ENCODE measurements around the gene FLYWCH1. TPM values are rescaled to one million over a fixed set of nuclear protein-coding genes. Genes with fewer than 3 reads are reported as not detected.

Gene FLYWCH1
- total RNA-seq, 1 experiment from 2014 or later = 13.5 TPM

DNA sequence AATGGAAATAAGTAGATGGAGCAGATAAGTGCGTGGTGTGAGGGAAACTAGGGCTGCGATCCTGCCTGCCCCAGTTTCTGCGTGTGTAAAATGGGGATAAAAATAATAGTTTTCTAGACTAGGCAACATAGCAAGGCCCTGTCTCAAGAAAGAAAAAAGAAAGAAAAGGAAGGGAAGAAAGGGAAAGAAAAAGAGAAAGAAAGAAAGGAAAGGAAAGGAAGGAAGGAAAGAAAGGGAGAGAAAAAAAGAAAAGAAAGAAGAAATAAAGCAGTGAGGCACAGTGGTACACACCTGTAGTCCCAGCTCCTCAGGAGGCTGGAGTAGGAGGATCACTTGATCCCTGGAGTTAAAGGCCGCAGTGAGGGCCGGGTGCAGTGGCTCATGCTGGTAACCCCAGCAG is 70.7 kb downstream of the FLYWCH1 start:
- no peak for DNase-seq (ENCODE audit: low read depth)

DNA sequence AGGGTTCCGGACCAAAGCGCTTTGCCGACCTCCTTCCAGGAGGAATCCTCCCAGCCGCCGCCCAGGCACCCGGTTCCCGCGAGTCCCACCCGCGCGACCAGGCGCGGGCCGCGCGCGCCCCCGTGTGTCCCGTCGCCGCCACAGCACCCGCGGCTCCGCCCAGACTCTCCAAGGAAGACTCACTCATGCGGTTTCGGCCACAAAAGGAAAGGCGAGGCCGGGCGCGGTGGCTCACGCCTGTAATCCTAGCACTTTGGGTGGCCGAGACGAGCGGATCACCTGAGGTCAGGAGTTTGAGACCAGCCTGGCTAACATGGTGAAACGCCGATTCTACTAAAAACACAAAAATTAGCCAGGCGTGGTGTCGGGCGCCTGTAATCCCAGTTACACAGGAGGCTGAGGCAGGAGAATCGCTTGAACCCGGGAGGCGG is 72.0 kb downstream of the FLYWCH1 start:
- peak; percentile 76 for DNase-seq (ENCODE audit: low read depth)

DNA sequence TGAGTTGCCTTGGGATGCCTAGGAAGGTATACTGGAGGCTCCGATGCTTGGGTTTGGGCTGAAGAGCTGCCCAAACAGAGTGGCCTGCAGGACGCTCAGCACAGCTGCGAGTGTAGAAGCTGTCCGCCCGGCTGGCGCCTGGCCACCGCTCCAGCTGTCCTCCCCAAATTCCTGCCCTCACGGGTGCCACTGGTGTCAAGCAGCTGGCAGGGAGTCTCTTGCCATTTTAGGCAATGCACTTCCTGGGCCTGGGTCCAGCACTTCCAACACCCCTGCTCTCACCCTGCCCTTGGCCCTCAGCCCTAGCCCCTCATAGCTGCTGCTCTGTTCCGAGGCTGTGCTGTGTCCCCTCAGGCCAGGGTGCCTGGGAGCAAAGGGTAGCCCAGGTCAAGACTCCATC is 73.7 kb downstream of the FLYWCH1 start:
- no peak for DNase-seq (ENCODE audit: low read depth)

DNA sequence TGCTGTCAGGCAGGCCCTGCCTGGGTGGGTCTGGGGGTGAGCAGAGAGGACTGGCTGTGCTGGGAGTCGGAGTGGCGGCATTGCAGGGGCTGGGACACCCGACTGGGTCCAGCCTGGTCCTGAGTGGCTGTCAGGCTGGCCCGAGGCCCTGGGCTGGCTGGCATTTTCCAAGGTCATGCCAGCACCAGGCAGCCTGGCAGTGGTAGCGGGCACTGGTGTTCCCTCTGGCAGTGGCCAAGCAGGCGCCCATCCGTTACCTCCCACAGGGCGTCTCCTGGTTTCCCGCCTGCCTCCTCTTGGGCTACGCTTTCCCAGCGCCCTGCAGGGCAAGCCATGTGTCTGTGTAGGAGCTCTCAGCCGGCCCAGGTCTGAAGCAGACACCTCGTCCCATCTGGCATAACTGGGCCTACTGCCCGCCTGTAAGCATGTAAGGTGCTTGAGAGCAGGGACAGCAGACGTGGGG is 74.2 kb downstream of the FLYWCH1 start:
- no peak for DNase-seq (ENCODE audit: low read depth)

DNA sequence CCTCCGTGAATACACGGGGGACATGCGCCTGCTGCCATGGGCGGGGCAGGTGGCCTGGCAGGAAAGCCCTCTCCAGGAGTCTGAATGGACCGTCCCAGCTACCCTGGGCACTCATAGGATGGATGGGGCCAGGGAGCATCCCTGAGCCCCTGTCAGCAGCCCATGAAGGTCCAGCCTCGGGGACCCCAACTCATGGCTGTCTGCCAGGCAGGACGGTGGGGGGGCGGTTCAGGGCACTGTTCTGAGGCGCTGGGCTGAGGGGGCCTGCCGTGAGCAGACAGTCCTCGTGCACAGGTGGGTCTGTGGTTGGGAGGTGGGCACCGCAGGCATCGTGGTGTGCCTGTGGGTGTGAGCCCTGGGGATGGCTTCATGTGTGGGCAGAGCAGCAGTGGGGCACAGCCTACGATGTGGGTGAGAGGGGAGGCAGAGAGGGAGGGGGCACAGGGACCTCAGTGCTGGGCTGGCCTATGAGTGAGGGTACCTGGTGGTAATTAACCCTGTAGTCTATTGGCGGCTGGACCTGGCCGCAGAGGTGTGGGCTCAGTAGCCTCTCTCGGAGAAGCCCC is 75.0 kb downstream of the FLYWCH1 start:
- DNase-seq (ENCODE audit: low read depth) = no peak

DNA sequence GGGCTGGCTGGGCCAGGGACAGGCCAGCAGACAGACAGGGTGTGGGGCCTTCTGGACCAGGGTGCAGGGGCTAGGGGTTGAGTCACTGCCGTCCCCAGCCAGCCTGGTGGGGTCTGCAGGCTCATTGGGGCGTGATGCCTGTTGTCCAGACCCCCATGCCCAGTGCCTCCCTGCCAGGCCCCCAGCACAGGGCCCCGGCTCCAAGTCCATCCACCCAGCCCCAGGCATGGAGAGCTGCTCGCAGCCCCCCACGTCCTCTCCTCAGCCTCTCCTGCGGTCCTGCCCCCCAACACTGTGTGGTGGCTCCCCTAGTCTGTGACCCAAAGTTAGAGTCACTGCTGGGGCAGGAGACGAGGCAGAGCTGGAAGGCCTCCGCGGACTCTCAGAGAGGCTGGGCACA is 75.6 kb downstream of the FLYWCH1 start:
- DNase-seq (ENCODE audit: low read depth) = no peak

DNA sequence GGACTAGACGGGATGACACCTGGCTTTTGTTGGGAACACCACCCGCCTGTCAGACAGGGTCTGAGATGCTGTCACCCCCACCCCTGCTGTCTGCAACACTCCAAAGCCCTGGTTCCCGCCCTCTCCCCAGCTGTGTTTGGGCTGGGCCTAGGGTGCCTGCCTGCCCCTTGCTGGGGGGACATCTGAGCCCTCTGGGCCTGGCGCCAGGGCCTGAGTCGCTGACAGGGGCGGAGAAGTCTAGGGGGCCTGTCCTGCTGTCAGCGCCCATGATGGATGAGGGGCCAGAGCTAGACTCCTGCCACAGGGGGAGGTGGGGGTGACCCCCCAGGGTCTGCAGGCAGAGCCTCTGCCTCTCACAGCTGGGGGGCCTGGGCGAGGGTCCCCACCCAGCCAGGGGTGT is 76.1 kb downstream of the FLYWCH1 start:
- DNase-seq (ENCODE audit: low read depth) = no peak

DNA sequence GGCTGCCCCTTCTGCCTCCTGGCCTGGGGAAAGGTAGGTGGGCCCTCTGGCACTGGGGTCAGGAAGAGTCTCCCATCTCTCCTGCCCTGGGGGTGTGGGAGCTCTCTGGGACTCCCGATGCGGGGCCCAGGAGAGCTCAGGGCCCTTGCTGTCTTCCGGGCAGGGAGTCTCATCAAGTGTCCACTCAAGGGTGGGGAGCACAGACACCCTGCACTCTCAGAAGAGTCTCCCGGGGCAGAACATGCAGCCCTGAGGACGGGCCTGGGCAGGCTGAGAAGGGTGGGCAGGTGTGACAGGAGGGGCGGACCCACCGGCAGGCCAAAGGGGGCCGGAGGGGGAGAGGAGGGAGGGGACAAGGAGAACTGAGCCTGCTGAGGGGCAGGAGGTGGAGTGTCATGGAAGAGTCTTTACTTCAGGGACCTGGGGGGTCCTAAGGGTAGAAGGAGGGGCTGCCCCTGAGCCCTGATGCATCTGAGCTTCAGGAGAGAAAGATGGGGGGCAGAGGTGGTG is 76.9 kb downstream of the FLYWCH1 start:
- no peak for DNase-seq (ENCODE audit: low read depth)

DNA sequence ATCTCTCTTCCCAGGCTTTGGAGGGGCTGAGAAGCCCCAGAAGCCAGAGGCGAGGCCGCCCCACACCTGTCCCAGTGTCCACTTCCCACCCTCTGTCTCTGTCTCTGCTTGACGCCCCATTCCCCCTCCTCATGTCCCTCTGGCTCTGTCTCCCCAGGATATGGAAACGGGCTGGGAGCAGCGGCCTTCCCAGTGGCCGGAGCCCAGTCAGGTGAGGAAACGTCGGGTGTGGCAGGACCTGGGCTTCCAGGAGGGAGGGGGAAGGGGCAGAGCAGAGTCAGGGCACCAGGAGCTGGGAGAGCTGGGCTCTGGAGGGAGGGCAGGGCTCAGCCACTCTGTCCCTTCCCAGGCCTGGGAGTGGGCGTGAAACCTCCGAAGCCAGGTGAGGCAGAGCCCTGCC is 79.2 kb downstream of the FLYWCH1 start:
- DNase-seq (ENCODE audit: low read depth) = no peak

DNA sequence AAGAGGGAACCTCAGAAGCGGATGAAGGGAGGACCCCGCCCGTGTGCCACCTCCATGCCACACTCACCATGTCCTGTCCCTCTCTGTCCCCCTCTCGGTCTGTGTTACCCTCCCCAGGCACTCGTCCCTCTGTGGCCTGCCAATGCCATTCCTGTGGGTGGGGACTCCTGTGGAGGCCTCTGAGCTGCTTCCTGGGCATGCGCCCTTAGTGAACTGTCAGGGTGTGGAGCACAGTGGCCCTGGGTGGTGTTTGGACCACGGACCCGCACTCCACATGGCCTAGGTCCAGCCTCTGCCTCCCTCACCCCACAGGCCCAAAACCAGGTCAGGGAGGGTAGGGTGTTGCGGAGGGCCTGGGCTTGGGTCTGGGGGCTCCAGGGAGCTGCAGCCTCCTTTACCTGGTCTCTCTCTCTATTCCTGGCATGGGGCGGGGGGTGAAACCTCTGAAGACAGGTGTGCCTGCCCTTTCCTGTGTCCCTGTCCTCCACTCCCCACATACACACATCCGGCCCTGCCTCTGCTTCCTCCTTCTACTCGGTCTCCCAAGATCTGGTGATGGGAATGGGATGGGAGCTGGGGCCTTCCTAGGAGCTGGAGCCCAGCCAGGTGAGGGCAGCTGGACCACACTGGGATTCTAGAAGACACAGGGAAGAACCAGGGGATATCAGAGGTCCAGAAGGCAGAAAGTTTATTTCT is 80.0 kb downstream of the FLYWCH1 start:
- no peak for DNase-seq (ENCODE audit: low read depth)

DNA sequence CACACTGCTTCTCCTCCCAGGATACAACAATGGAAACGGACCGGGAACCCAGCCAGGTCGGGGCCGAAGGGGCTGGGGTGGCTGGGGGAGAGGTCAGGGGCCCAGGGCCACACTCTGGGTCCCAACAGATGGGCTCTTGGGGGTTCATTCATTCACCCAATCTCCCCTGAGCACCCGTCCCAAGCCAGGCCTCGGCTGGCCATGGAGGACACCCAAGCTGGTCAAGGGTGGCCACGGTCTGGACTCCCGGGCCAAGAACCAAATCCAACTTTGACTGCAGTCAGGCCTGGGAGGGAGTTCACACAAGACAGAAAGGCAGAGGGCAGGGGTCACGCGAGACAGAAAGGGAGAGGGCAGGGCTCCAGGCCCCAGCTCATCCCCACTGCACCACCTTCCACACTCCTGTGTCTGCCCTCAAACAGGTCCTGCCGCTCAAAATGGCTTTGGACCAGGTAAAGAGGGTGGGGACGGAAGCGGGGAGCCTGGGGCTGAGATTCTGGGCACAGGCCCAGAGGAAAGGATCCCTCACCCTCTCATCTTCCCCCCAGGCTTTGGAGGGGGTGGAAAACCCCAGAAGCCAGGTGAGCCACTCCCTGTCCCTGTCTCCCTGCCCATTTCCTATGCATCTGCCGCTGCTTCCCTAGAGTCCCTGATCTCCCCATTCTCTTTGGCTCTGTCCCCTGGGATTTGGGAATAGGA is 80.8 kb downstream of the FLYWCH1 start:
- no peak for DNase-seq (ENCODE audit: low read depth)

DNA sequence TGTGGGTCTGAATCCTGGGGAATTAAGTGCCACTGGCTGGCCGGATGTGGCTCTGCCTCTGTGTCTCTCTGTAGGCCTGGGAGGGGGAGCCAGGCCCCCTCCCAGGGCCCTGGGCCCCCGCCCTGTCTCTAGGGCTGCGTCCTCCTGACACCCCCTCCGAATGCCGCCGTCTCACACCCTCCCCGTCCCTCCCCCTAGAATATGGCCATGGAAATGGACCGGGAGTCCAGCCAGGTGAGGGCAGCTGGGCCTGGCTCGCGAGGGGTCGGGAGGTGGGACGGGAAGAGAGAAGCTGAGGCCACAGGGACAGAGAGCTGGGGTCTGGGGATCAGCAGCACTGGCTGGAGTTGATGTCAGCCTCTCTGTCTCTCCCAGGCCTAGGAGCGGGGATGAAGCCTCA is 84.6 kb downstream of the FLYWCH1 start:
- DNase-seq (ENCODE audit: low read depth) = no peak

DNA sequence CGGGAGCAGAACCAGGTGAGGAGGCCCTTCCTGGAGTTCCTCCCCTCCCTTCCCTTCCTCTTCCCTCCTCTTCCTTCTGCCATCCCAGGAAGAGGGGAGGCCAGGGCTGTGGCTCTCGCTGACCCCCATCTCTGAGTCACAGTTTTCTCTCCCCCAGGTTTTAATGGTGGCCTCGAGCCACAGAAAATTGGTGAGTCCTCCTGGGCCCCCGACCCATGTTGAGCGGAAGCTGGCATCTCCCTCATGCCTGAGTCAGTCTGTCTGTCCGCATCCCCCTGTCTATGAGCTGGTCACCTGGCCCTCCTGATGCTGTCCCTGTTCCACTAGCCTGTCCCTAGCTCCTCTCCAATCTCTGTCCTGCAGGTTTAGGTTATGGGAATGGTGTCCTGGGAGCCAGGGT is 88.2 kb downstream of the FLYWCH1 start:
- DNase-seq (ENCODE audit: low read depth) = no peak

DNA sequence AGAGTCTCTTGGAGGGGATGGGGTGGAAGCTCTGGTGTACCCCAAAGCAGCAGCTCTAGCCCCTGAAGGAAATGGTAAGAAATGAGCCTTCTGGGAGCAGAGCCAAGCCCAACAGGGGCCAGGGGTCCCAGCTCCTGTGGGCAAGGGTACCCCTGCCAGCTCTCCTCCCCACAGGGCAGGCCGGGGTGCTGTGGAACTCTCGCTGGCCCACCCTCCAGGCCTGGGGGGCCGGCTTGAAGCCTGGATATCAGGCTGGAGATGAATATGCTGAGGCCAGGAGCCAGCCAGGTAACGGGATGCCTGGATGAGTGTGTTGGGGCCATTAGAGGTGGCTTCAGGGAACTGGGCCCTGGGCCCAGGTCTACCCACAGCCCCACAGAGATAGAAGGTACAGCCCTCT is 88.8 kb downstream of the FLYWCH1 start:
- DNase-seq (ENCODE audit: low read depth) = no peak

Other genes with a start within 250 kb of the FLYWCH1 start
- gene KCTD5, start 229.4 kb upstream of the FLYWCH1 start, total RNA-seq (2014; rRNA removed; shearing (Covaris generic)) = 39.7 and 55.6 TPM in 2 replicates
- gene PRSS27, start 191.7 kb upstream of the FLYWCH1 start, total RNA-seq (2014; rRNA removed; shearing (Covaris generic)) = 0.29 and 1.1 TPM in 2 replicates
- 20.5 and 40.0 TPM in 2 replicates for gene SRRM2, start 159.3 kb upstream of the FLYWCH1 start, total RNA-seq (2014; rRNA removed; shearing (Covaris generic))
- gene ELOB, start 134.7 kb upstream of the FLYWCH1 start, total RNA-seq (2014; rRNA removed; shearing (Covaris generic)) = 349 and 387 TPM in 2 replicates
- not detected in 2 replicates for gene PRSS33, start 124.4 kb upstream of the FLYWCH1 start, total RNA-seq (2014; rRNA removed; shearing (Covaris generic))
- not detected in 2 replicates for gene PRSS41, start 113.5 kb upstream of the FLYWCH1 start, total RNA-seq (2014; rRNA removed; shearing (Covaris generic))
- gene PRSS21, start 94.7 kb upstream of the FLYWCH1 start, total RNA-seq (2014; rRNA removed; shearing (Covaris generic)) = not detected in 2 replicates
- gene ZG16B, start 81.6 kb upstream of the FLYWCH1 start, total RNA-seq (2014; rRNA removed; shearing (Covaris generic)) = 0.88 and 1.2 TPM in 2 replicates
- gene PRSS22, start 53.8 kb upstream of the FLYWCH1 start, total RNA-seq (2014; rRNA removed; shearing (Covaris generic)) = 0.72 and 0.78 TPM in 2 replicates
- 70.4 and 91.8 TPM in 2 replicates for gene FLYWCH2, start 28.7 kb upstream of the FLYWCH1 start, total RNA-seq (2014; rRNA removed; shearing (Covaris generic))
- gene KREMEN2, start 52.3 kb downstream of the FLYWCH1 start, total RNA-seq (2014; rRNA removed; shearing (Covaris generic)) = 0.24 and 0.49 TPM in 2 replicates
- 9.5 and 11.4 TPM in 2 replicates for gene PAQR4, start 57.4 kb downstream of the FLYWCH1 start, total RNA-seq (2014; rRNA removed; shearing (Covaris generic))
- 27.3 and 33.5 TPM in 2 replicates for gene PKMYT1, start 68.5 kb downstream of the FLYWCH1 start, total RNA-seq (2014; rRNA removed; shearing (Covaris generic))
- not detected in 2 replicates for gene CLDN9, start 101.0 kb downstream of the FLYWCH1 start, total RNA-seq (2014; rRNA removed; shearing (Covaris generic))
- gene CLDN6, start 106.3 kb downstream of the FLYWCH1 start, total RNA-seq (2014; rRNA removed; shearing (Covaris generic)) = not detected in 2 replicates
- gene TNFRSF12A, start 108.4 kb downstream of the FLYWCH1 start, total RNA-seq (2014; rRNA removed; shearing (Covaris generic)) = 184 and 304 TPM in 2 replicates
- gene HCFC1R1, start 112.0 kb downstream of the FLYWCH1 start, total RNA-seq (2014; rRNA removed; shearing (Covaris generic)) = 21.7 and 38.6 TPM in 2 replicates
- 16.1 and 20.8 TPM in 2 replicates for gene THOC6, start 112.1 kb downstream of the FLYWCH1 start, total RNA-seq (2014; rRNA removed; shearing (Covaris generic))
- 0.36 and 0.68 TPM in 2 replicates for gene BICDL2, start 125.0 kb downstream of the FLYWCH1 start, total RNA-seq (2014; rRNA removed; shearing (Covaris generic))
- gene MMP25, start 134.6 kb downstream of the FLYWCH1 start, total RNA-seq (2014; rRNA removed; shearing (Covaris generic)) = under 0.01 TPM in 1 of 2 replicates, not detected in the other
- gene IL32, start 153.7 kb downstream of the FLYWCH1 start, total RNA-seq (2014; rRNA removed; shearing (Covaris generic)) = 24.9 and 33.1 TPM in 2 replicates
- gene ZSCAN10, start 187.4 kb downstream of the FLYWCH1 start, total RNA-seq (2014; rRNA removed; shearing (Covaris generic)) = not detected in 2 replicates
- 8.8 and 9.3 TPM in 2 replicates for gene ZNF205, start 200.7 kb downstream of the FLYWCH1 start, total RNA-seq (2014; rRNA removed; shearing (Covaris generic))
- gene ZNF213, start 223.1 kb downstream of the FLYWCH1 start, total RNA-seq (2014; rRNA removed; shearing (Covaris generic)) = 1.6 and 2.0 TPM in 2 replicates